ENCODE results near the gene DLG4. TPM values are rescaled to one million over a fixed set of nuclear protein-coding genes. Genes with fewer than 3 reads are reported as not detected.

Gene DLG4
- total RNA-seq = 1 to 10 TPM; 9.4 to 9.5 TPM

DNA sequence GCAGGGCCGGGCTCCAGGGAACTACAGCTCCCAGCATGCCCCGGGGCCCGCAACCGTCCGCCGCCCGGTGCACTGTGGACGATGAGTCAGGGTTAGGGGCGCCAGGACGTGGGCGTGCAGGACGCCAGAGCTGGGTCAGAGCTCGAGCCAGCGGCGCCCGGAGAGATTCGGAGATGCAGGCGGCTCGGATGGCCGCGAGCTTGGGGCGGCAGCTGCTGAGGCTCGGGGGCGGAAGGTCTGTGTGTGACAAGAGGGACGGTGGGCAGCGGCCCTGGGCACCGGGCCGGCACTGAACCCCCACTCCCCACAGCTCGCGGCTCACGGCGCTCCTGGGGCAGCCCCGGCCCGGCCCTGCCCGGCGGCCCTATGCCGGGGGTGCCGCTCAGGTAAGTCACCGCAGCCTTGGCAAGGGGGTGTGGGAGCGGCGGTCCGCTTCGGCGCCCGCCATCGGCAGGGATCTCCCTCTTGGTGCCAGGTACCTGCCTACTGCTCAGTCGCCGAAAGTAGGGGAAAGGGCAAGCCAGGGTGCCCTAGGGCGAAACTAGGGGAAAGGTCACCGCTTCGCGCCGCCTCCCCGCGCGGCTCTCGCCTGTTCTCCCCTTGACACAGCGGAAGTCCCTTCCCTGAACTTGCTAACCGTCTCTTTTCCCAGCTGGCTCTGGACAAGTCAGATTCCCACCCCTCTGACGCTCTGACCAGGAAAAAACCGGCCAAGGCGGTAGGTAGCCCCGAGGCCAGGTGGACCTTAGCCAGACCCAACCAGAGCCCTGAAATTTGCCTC is at the start of gene DLG4, which contains the start of gene ACADVL:
Gene DLG4, minus strand, starts transcription at position 25 of the 781 bp plus-strand sequence.
Gene ACADVL, plus strand, starts transcription at position 127 of the 781 bp plus-strand sequence. Its CDS starts 47 bp downstream, at position 174.
- Mint-ChIP-seq H3K36me3 (ENCODE audit: low read depth) (peaks cover 19% of the 10 kb centered on the region), H3K4me1 (peaks cover 56% of the 10 kb centered on the region), H3K9me3 (no peaks in the 10 kb centered on the region), H3K27me3 (no peaks in the 10 kb centered on the region), H3K27ac (peak within 1 kb of the TSS; percentile 89), H3K4me3 (peak within 1 kb of the TSS; percentile 91)
- peak; percentile 74 for DNase-seq
- ChIA-PET POLR2A (interaction anchor here (0.9 to 1.9 kb wide), 2 partner anchors 18 to 174 kb away, joined by 3 to 5 read pairs; no protein-coding TSS in a partner anchor), CTCF (interaction anchor here (0.6 to 5.0 kb wide), 16 partner anchors 9 to 174 kb away, joined by 3 to 48 read pairs (median 3); partner anchors contain the start of genes DVL2, GABARAP and PHF23)

DNA sequence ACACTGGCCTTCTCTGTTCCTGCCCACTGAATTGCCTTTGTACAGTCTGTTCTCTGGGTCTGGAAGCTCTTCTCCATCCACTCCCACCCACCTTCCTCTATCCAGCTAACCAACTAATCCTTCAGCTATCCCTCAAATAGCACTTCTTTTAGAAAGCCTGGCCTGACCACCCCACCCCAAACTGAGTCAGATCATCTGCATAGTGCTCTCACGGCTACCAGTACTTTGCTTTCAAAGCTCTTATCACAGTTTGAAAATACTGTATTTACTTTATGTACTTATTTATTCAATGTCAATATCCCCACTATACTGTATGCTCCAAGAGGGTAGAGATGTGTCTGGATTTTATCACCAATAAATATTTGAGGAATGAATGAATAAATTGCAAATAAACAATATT is 47.1 kb upstream of the DLG4 start:
- ChIA-PET POLR2A (interaction anchor here (0.7 kb wide), 1 partner anchor 448 kb away, joined by 4 read pairs; no protein-coding TSS in a partner anchor), CTCF (interaction anchor here (0.6 to 1.3 kb wide), 3 partner anchors 10 to 147 kb away, joined by 3 to 4 read pairs (median 4); no protein-coding TSS in a partner anchor)
- no peak for DNase-seq
- Mint-ChIP-seq H3K27me3 (peaks cover 38% of the 10 kb centered on the region), H3K4me1 (peaks cover 19% of the 10 kb centered on the region), H3K4me3 (no peak overlapping the region), H3K9me3 (no peaks in the 10 kb centered on the region), H3K36me3 (ENCODE audit: low read depth) (no peaks in the 10 kb centered on the region), H3K27ac (no peak overlapping the region)

DNA sequence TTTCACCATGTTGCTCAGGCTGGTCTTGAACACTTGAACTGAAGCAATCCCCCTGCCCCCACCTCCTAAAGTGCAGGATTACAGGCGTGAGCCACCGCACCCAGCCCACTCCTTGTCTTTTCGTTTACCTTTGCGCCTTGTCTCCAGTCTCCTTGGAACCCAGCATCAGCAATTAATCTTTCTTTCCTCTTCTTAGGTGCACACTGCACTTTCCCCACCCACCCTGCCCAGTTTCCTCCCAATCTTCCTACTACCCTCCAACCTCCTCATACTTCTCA is 44.1 kb upstream of the DLG4 start:
- ChIA-PET CTCF (interaction anchor here (0.6 to 1.3 kb wide), 2 partner anchors 22 to 34 kb away, joined by 3 to 6 read pairs; no protein-coding TSS in a partner anchor), POLR2A (no interaction called here)
- H3K4me1 Mint-ChIP-seq = peaks cover 26% of the 10 kb centered on the region
- no peak overlapping the region for H3K27ac Mint-ChIP-seq
- DNase-seq = no peak
- peak overlapping the region; percentile 58 for H3K4me3 Mint-ChIP-seq
- H3K27me3 Mint-ChIP-seq = peaks cover 33% of the 10 kb centered on the region
- peaks cover 4% of the 10 kb centered on the region for H3K36me3 Mint-ChIP-seq (ENCODE audit: low read depth)
- no peaks in the 10 kb centered on the region for H3K9me3 Mint-ChIP-seq

DNA sequence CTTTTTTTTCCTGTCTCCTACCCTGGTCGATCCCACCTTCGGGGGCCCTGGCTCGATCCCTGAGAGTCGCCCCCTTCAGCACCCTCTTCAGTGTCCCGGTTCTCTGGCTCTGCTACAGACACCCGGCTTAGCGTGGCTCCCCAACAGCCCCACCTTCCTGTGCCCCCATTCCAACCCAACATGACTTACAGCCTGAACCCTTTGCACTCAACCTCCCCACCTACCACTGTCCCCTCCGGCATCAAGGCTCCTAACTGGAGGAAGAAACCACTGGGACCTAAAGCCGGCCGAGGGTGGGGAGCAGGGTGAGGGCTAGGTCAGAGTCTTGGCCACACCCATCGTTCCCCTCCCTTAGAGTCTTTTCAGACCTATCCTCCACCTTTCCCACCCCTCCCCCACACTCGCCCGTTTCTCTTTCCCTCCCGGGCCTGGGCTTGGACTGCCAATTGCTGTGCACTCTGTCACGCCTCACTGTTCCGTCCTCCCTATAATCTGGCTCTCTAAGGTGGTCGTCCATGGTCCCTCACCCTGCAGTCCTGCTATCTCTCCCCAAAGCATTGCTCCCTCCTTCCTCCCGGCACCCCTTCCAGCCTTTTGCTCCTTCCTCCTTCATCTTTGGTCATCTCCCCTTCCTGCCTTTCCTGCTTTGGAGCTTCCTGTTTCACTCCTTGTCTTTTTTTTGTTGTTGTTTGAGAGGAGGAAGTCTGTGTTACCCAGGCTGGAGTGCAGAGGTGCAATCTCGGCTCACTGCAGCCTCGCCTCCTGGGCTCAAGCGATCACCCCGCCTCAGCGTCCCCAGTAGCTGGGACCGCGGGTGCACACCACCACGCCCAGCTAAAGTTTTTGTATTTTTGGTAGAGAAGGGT is 43.5 kb upstream of the DLG4 start:
- Mint-ChIP-seq H3K4me3 (peak overlapping the region; percentile 58), H3K4me1 (peaks cover 26% of the 10 kb centered on the region), H3K27ac (peak overlapping the region; percentile 66), H3K9me3 (no peaks in the 10 kb centered on the region), H3K36me3 (ENCODE audit: low read depth) (peaks cover 6% of the 10 kb centered on the region), H3K27me3 (peaks cover 33% of the 10 kb centered on the region)
- no peak for DNase-seq
- POLR2A ChIA-PET = no interaction called here
- CTCF ChIA-PET = interaction anchor here (0.6 kb wide), 1 partner anchor 35 kb away, joined by 6 read pairs; no protein-coding TSS in a partner anchor

DNA sequence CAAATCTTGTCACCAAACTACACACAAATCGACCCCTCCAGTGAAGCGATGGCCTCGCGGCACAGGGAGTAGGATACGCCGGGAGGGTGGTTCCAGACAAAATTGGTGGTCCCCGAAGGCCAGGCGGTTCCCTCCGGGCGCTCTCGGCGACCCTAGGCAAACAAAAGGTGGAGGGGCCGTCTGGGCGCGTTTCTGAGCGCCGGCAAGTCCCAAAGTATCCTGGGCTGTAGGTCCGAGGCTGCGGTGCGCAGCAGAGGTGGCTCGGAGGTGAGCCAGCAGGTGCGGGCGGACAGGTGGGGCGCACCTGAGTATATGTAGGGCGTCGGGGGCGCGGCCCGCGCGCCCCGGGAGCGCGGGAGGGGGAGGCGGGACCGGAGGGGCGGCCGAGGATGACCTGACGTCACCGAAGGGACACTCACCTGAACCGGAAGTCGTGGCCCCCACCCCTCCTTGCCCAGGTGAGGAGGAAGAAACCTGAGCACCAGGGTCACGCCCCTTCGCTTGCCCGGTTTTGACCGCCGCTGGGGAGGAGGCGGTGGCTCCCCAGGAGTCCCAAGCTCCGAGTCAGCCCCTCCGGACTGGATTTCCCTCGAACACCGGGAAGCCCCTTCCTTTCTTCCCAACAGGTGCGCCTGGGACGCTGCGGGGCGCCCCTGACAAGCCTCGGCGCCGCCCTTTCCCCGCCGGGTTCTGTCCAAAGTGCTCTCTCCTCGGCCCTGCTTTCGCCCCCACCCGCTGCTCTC is 42.7 kb upstream of the DLG4 start, which contains the start of gene CLDN7:
Gene CLDN7, minus strand, starts transcription at position 287 of the 743 bp plus-strand sequence. CDS start 435 bp downstream, outside the sequence.
- no peak for DNase-seq
- ChIA-PET CTCF (no interaction called here), POLR2A (interaction anchor here (0.5 kb wide), 1 partner anchor 87 kb away, joined by 4 read pairs; no protein-coding TSS in a partner anchor)
- Mint-ChIP-seq H3K4me3 (peak within 1 kb of the TSS; percentile 58), H3K27me3 (peaks cover 33% of the 10 kb centered on the region), H3K4me1 (peaks cover 26% of the 10 kb centered on the region), H3K27ac (peak within 1 kb of the TSS; percentile 64), H3K36me3 (ENCODE audit: low read depth) (peaks cover 6% of the 10 kb centered on the region), H3K9me3 (no peaks in the 10 kb centered on the region)

DNA sequence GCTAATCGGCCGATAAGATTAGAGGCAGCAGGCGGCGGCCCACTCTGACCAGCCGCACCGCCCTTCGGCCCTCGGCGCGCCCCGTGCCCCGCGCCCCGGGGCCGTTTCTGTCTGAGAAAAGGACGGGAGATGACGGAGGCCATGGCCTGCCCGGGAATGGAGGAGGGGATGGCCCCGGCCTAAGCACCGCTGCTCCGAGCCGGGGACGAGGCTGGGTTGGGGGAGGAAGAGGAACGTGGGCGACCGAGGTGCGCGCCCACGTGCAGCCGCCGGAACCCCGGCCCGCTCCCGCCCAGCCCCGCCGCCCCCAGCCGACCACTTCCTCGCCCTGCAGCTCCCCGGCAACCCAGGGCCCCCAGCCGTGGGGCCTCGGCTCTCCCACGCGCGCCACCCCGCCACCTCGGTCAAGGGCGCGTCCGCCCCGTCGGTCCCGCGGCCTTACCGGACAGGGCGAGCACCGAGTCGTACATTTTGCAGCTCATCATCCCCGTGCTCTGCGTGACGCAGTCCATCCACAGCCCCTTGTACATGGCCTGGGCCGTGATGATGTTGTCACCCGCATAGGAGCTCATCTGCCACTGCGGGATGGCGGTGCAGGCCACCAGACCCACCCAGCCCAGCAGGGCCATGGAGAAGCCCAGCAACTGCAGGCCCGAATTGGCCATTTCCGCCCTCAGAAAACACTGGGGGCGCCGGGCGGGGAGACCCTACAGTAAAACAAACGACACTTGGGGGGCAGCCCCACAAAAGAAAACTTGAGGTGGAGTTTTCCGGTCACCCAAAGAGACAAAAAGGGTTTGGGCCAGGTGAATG is 41.9 kb upstream of the DLG4 start:
- H3K27ac Mint-ChIP-seq = no peak overlapping the region
- H3K36me3 Mint-ChIP-seq (ENCODE audit: low read depth) = peaks cover 9% of the 10 kb centered on the region
- no peak for DNase-seq
- ChIA-PET CTCF (no interaction called here), POLR2A (interaction anchor here (0.5 kb wide), 1 partner anchor 88 kb away, joined by 4 read pairs; no protein-coding TSS in a partner anchor)
- peak overlapping the region; percentile 49 for H3K4me3 Mint-ChIP-seq
- peaks cover 30% of the 10 kb centered on the region for H3K27me3 Mint-ChIP-seq
- H3K9me3 Mint-ChIP-seq = no peaks in the 10 kb centered on the region
- H3K4me1 Mint-ChIP-seq = peaks cover 29% of the 10 kb centered on the region

DNA sequence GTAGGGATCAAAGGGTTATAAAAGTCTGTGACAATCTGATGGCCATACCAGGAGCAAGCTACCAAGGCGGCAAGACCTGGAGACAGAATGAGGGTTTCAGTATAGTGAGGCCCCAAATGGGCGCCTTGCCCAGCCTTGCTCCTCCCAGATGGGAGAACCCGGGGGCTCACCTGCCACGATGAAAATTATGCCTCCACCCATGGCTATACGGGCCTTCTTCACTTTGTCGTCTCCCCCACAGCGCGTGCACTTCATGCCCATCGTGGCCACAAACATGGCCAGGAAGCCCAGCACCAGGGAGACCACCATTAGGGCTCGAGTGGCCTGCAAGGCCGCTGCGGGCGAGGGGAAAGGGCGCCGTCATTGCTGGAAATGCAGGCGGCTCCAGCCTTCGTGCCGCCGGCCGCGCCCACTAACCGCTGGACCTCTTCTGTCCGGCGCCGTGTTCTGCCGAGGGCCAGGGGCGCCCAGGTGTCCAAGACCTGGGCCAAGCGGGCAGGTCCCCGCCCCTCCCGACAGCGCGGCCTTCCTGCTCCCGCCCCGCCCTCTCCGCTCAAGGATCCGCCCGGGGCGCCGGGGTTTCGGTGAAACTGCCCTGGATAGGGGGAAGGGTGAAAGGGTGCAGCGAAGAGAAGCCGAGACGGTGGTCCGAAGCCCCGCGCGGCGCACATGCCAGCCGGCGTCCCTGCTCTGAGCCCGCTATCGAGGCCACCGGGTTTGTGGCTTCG is 41.2 kb upstream of the DLG4 start:
- ChIA-PET CTCF (no interaction called here), POLR2A (no interaction called here)
- H3K27ac Mint-ChIP-seq = peak overlapping the region; percentile 31
- peak overlapping the region; percentile 41 for H3K4me3 Mint-ChIP-seq
- peak; percentile 39 for DNase-seq
- H3K27me3 Mint-ChIP-seq = peaks cover 27% of the 10 kb centered on the region
- peaks cover 13% of the 10 kb centered on the region for H3K36me3 Mint-ChIP-seq (ENCODE audit: low read depth)
- peaks cover 33% of the 10 kb centered on the region for H3K4me1 Mint-ChIP-seq
- no peaks in the 10 kb centered on the region for H3K9me3 Mint-ChIP-seq

DNA sequence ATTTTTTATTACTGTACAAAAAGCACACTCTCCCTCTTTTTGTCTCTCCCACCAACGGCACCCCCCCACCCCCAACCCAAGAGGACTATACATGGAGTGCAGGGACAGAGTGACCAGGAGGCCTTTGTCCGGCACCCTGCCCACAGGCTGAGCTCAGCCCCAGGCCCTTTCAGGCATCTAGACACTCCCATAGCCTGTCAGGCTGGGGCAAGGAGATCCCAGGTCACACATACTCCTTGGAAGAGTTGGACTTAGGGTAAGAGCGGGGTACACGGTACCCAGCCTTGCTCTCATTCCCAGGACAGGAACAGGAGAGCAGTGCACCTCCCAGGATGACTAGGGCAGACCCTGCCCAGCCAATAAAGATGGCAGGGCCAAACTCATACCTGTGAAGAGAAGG is 40.5 kb upstream of the DLG4 start:
- no peak for DNase-seq
- ChIA-PET POLR2A (interaction anchor here (1.1 kb wide), 1 partner anchor 11 kb away, joined by 3 read pairs; no protein-coding TSS in a partner anchor), CTCF (interaction anchor here (1.0 kb wide), 1 partner anchor 64 kb away, joined by 5 read pairs; no protein-coding TSS in a partner anchor)
- Mint-ChIP-seq H3K4me1 (peaks cover 33% of the 10 kb centered on the region), H3K27me3 (peaks cover 27% of the 10 kb centered on the region), H3K27ac (no peak overlapping the region), H3K4me3 (no peak overlapping the region), H3K36me3 (ENCODE audit: low read depth) (peaks cover 13% of the 10 kb centered on the region), H3K9me3 (no peaks in the 10 kb centered on the region)

DNA sequence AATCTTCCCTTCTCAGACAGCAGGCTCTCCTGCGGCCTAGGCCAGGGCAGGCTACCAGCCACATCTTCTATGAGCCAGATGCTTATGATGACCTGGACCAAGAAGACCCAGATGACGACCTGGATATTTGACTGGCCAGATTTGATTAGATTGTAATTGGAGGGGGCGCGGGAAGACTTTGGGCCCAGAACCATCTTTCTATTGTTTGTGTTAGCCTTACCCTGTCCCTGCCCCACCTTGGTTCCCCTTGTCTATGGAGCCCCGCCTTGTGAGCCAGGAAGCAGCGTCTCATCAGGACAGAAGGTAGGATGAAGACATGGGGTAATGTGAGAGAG is 39.9 kb upstream of the DLG4 start:
- ChIA-PET POLR2A (interaction anchor here (1.1 kb wide), 1 partner anchor 10 kb away, joined by 3 read pairs; no protein-coding TSS in a partner anchor), CTCF (interaction anchor here (0.7 to 1.0 kb wide), 2 partner anchors 22 to 65 kb away, joined by 3 to 5 read pairs; no protein-coding TSS in a partner anchor)
- H3K27me3 Mint-ChIP-seq = peaks cover 26% of the 10 kb centered on the region
- peaks cover 37% of the 10 kb centered on the region for H3K4me1 Mint-ChIP-seq
- DNase-seq = no peak
- no peak overlapping the region for H3K4me3 Mint-ChIP-seq
- peaks cover 17% of the 10 kb centered on the region for H3K36me3 Mint-ChIP-seq (ENCODE audit: low read depth)
- H3K27ac Mint-ChIP-seq = no peak overlapping the region
- no peaks in the 10 kb centered on the region for H3K9me3 Mint-ChIP-seq

DNA sequence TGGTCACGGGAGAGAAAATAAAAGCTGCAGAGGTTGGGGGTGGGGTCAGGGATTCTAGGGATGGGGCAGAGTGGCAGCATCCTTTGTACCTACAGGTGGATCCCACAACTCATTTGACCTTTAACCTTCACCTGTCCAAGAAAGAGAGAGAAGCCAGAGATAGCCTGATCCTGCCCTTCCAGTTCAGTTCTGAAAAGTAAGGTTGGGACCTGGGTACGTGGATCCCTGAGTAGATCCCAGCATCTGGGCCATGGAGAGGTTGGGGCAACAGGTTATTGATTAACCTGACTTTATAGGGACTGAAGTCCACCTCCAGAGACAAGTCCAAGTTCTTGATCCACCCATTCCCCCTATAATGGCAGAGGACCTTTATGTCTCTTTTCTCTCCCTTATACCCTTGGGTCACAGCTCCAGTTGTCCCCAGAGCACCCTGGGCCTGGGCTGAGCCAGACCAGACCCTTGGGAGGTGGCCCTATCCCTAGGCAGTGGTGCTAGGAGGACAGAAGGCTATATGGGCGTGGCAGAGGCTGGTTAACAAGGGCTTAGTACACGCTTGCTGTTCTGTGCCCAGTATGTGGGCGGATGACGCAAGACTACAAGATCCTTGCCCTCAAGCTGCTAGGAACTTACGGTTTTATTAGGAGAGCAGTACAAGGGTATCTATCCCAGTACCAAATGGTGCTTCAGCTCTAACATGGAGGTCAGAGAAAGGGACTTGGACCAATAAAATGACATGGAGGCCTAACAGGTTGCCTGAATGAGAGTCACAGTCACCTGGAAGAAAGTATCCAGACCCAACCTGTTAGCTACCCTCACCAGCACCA is 39.3 kb upstream of the DLG4 start:
- Mint-ChIP-seq H3K4me1 (peaks cover 38% of the 10 kb centered on the region), H3K27ac (no peak overlapping the region), H3K4me3 (no peak overlapping the region), H3K36me3 (ENCODE audit: low read depth) (peaks cover 23% of the 10 kb centered on the region), H3K27me3 (peaks cover 20% of the 10 kb centered on the region), H3K9me3 (no peaks in the 10 kb centered on the region)
- ChIA-PET POLR2A (interaction anchor here (1.1 kb wide), 1 partner anchor 10 kb away, joined by 3 read pairs; no protein-coding TSS in a partner anchor), CTCF (interaction anchor here (0.6 to 1.0 kb wide), 3 partner anchors 21 to 140 kb away, joined by 3 to 5 read pairs (median 3); no protein-coding TSS in a partner anchor)
- DNase-seq = no peak

All from activated CD4-positive, alpha-beta T cell treated with anti-CD3 and anti-CD28 coated beads, Interleukin-2, amount 10 ng/mL, durations not matched to agents 7 days and 5 days (primary cell).